CD4-positive, alpha-beta T cell (primary cell): ENCODE results near the gene SLITRK2. TPM values are rescaled to one million over a fixed set of nuclear protein-coding genes. Genes with fewer than 3 reads are reported as not detected.

Experiments
- ATAC-seq: fragments of 200-7000 bp; cut with Tn5 transposase; one replicate; pipeline ENCODE4 v1.10.0; 2022; ENCODE audit warnings: mild to moderate bottlenecking; ENCODE audit not compliant: poor library complexity
- CTCF ChIA-PET: fragments of 350-600 bp; sonication (Branson Sonifier 250); formaldehyde crosslinking; loops from one replicate; lab custom pipeline; 2021; ENCODE audit warnings: antibody characterized with exemption, inconsistent platforms; lab: Charles Lee
- POLR2A ChIA-PET: fragments of 350-600 bp; sonication (Branson Sonifier 250); formaldehyde crosslinking; loops from one replicate; lab custom pipeline; 2021; ENCODE audit warnings: antibody characterized with exemption, inconsistent platforms; lab: Charles Lee
- DNase-seq, 14 experiments: peaks; one replicate each; pipeline ENCODE4 v3.0.0-alpha.2; 2013 to 2020; ENCODE audit warnings: mixed read lengths in 2 of 14
- H3K27ac ChIP-seq, 2 donors: one replicate each; pipeline versions ENCODE4 v1.5.1 to v1.7.0; 2013; ENCODE audit warnings: low read length in 2 of 2, low read depth in 1 of 2, mild to moderate bottlenecking in 1 of 2
- H3K27me3 ChIP-seq, 2 experiments: 1 replicate in 1 of 2; 2 replicates in 1 of 2; pipeline versions ENCODE4 v1.6.1 to v1.7.0; 2013; ENCODE audit warnings: low read length in 2 of 2, control low read depth in 1 of 2, mild to moderate bottlenecking in 1 of 2, moderate library complexity in 1 of 2; ENCODE audit not compliant: insufficient read depth in 2 of 2, control insufficient read depth in 1 of 2
- H3K36me3 ChIP-seq: one replicate; pipeline ENCODE4 v1.6.1; 2013; ENCODE audit warnings: low read length, control low read depth; ENCODE audit not compliant: insufficient read depth
- H3K4me1 ChIP-seq: one replicate; pipeline ENCODE4 v1.6.1; 2013; ENCODE audit warnings: low read length, control low read depth; ENCODE audit not compliant: insufficient read depth
- H3K4me3 ChIP-seq: one replicate; pipeline ENCODE4 v1.5.1; 2013; ENCODE audit warnings: mild to moderate bottlenecking, low read length, moderate library complexity
- H3K9me3 ChIP-seq, 2 experiments: 1 replicate in 1 of 2; 2 replicates in 1 of 2; pipeline versions ENCODE4 v1.6.1 to v1.7.0; 2013; ENCODE audit warnings: low read length in 2 of 2, mild to moderate bottlenecking in 2 of 2, control low read depth in 1 of 2, moderate library complexity in 1 of 2; ENCODE audit not compliant: control insufficient read depth in 1 of 2, insufficient read depth in 1 of 2
- H3K27ac Mint-ChIP-seq: one replicate; pipeline ENCODE4 v1.8.0; 2020; ENCODE audit warnings: mixed read lengths
- H3K27me3 Mint-ChIP-seq: one replicate; pipeline ENCODE4 v1.8.0; 2021; ENCODE audit warnings: mixed read lengths
- H3K36me3 Mint-ChIP-seq: one replicate; pipeline ENCODE4 v1.8.0; 2021; ENCODE audit warnings: low read depth, mixed read lengths
- H3K4me1 Mint-ChIP-seq: one replicate; pipeline ENCODE4 v1.8.0; 2021; ENCODE audit warnings: low read depth, mixed read lengths
- H3K4me3 Mint-ChIP-seq: one replicate; pipeline ENCODE4 v1.8.0; 2020; ENCODE audit warnings: mild to moderate bottlenecking, mixed read lengths
- H3K9me3 Mint-ChIP-seq: one replicate; pipeline ENCODE4 v1.8.0; 2020; ENCODE audit warnings: mixed read lengths
- intact Hi-C, 2 experiments: fragments of 100-400 bp; cut with DNase I in 1 of 2; cut with micrococcal nuclease in 1 of 2; formaldehyde crosslinking; loops; one replicate each; pipeline versions ENCODE4 v1.15.1 to v1.9.0; 2023 to 2025; cut with DNase I, micrococcal nuclease
- total RNA-seq, 174 experiments: library from RNA in 2 of 174; stranded (reverse) in 2 of 174; gene quantifications; one replicate each; pipeline ENCODE4 v1.2.3 and lab custom pipeline; 2021 to 2026
- TF ChIP-seq, protein P1 (sequence below): fragments of 200-600 bp; IDR thresholded peaks from one replicate; pipeline ENCODE4 v1.8.0; 2022; ENCODE audit warnings: antibody characterized with exemption, mild to moderate bottlenecking

SLITRK2 gene
- total RNA-seq, 2 experiments from 2014 or later, result not detected

DNA sequence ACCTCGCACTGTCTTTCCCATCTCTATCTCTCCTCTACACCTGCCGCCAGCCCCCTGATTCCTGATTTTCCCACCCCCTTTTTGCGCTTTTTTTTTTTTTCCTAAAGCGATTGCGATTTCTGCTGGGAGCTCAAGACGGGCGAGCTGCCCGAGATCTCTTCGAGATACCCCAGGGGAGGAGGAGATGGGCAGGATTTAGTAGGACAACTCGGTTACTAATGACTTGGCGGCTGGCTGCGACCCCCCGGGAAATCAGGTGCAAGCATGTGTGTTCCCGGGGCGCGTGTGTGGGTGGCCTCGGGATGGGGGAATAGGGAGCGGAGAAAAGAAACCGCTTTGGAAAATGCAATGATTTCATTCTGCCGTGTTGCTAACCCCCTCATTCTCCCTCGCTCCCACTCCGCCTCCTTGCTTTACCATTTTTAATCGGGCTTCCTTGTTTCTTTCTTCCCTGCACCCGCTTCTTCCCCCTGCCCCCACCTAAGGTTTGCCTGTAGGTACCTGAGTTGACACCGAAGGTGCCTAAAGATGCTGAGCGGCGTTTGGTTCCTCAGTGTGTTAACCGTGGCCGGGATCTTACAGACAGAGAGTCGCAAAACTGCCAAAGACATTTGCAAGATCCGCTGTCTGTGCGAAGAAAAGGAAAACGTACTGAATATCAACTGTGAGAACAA lies 4.4 kb downstream of the SLITRK2 start:
- ATAC-seq, result no peak
- CTCF ChIA-PET, result no interaction called here
- H3K27me3 Mint-ChIP-seq, result peaks cover 25% of the 10 kb centered on the region
- no peaks in the 10 kb centered on the region for H3K4me1 ChIP-seq
- no peaks in the 10 kb centered on the region for H3K9me3 Mint-ChIP-seq
- H3K4me3 Mint-ChIP-seq, result no peak overlapping the region
- no peak overlapping the region for H3K27ac Mint-ChIP-seq
- no peaks in the 10 kb centered on the region for H3K4me1 Mint-ChIP-seq
- POLR2A ChIA-PET, result no interaction called here
- H3K27ac ChIP-seq, result no peak overlapping the region
- H3K9me3 ChIP-seq, result peaks cover 0 to 5% of the 10 kb centered on the region in 2 experiments
- H3K36me3 Mint-ChIP-seq, result no peaks in the 10 kb centered on the region
- TF ChIP-seq, protein P1, sequence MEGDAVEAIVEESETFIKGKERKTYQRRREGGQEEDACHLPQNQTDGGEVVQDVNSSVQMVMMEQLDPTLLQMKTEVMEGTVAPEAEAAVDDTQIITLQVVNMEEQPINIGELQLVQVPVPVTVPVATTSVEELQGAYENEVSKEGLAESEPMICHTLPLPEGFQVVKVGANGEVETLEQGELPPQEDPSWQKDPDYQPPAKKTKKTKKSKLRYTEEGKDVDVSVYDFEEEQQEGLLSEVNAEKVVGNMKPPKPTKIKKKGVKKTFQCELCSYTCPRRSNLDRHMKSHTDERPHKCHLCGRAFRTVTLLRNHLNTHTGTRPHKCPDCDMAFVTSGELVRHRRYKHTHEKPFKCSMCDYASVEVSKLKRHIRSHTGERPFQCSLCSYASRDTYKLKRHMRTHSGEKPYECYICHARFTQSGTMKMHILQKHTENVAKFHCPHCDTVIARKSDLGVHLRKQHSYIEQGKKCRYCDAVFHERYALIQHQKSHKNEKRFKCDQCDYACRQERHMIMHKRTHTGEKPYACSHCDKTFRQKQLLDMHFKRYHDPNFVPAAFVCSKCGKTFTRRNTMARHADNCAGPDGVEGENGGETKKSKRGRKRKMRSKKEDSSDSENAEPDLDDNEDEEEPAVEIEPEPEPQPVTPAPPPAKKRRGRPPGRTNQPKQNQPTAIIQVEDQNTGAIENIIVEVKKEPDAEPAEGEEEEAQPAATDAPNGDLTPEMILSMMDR, result no peak
- no peak overlapping the region for H3K4me3 ChIP-seq
- H3K36me3 ChIP-seq, result no peaks in the 10 kb centered on the region
- peaks cover 4 to 32% of the 10 kb centered on the region in 2 experiments for H3K27me3 ChIP-seq
- no peak for DNase-seq
- intact Hi-C loops, result no loop called here

DNA sequence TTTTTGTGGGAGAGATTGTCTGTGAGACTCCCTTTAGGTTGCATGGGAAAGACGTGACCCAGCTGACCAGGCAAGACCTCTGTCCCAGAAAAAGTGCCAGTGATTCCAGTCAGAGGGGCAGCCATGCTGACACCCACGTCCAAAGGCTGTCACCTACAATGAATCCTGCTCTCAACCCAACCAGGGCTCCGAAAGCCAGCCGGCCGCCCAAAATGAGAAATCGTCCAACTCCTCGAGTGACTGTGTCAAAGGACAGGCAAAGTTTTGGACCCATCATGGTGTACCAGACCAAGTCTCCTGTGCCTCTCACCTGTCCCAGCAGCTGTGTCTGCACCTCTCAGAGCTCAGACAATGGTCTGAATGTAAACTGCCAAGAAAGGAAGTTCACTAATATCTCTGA lies 5.5 kb downstream of the SLITRK2 start:
- intact Hi-C loops, result no loop called here
- POLR2A ChIA-PET, result no interaction called here

DNA sequence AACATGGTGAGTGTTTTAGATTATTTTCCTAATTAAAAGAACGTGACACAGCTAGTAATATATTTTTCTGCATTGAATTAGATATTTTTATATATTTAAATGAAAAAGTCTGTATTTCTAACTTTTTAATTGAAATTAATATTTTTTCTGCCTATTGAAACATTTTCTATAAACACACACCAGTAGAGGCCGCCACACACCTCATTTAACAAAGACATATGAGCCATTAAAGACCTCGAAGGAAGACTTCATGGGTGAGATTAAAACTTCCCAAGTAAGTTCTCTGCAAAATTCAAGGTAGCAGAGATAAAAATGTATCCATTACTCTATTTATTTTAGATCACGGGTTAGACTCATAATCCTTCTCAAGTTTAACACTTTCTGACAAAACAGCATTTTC lies 8.3 kb downstream of the SLITRK2 start:
- H3K27me3 Mint-ChIP-seq, result peaks cover 4% of the 10 kb centered on the region
- H3K4me1 Mint-ChIP-seq, result no peaks in the 10 kb centered on the region
- POLR2A ChIA-PET, result no interaction called here
- H3K4me3 Mint-ChIP-seq, result no peak overlapping the region
- H3K36me3 Mint-ChIP-seq, result no peaks in the 10 kb centered on the region
- Histone ChIP-seq H3K27me3 (peaks cover 4 to 11% of the 10 kb centered on the region in 2 experiments), H3K36me3 (no peaks in the 10 kb centered on the region), H3K27ac (no peak overlapping the region), H3K4me1 (no peaks in the 10 kb centered on the region), H3K9me3 (no peaks in the 10 kb centered on the region), H3K4me3 (no peak overlapping the region)
- DNase-seq (no peak), ATAC-seq (no peak)
- CTCF ChIA-PET, result no interaction called here
- H3K27ac Mint-ChIP-seq, result no peak overlapping the region
- intact Hi-C loops, result no loop called here
- H3K9me3 Mint-ChIP-seq, result no peaks in the 10 kb centered on the region
- TF ChIP-seq, protein P1, result no peak

More for the DNA sequence above, 5.5 kb downstream of the SLITRK2 start:
- Mint-ChIP-seq H3K27me3 (peaks cover 21% of the 10 kb centered on the region), H3K4me1 (no peaks in the 10 kb centered on the region), H3K4me3 (no peak overlapping the region), H3K9me3 (no peaks in the 10 kb centered on the region), H3K27ac (no peak overlapping the region), H3K36me3 (no peaks in the 10 kb centered on the region)
- H3K27me3 ChIP-seq, result peaks cover 4 to 32% of the 10 kb centered on the region in 2 experiments
- peaks cover 0 to 5% of the 10 kb centered on the region in 2 experiments for H3K9me3 ChIP-seq
- CTCF ChIA-PET, result no interaction called here
- DNase-seq (no peak), ATAC-seq (no peak)
- no peaks in the 10 kb centered on the region for H3K4me1 ChIP-seq
- no peak overlapping the region for H3K4me3 ChIP-seq
- no peaks in the 10 kb centered on the region for H3K36me3 ChIP-seq
- TF ChIP-seq, protein P1, result no peak
- H3K27ac ChIP-seq, result no peak overlapping the region
